GM13977 (cell line): ENCODE data around the gene CCDC169.

Experiments
- DNase-seq: peaks from one replicate; pipeline ENCODE4 v3.0.0; 2012; ENCODE audit warnings: low spot score
- in situ Hi-C: fragments of 300-500 bp; cut with MboI; formaldehyde crosslinking; loops from one replicate; pipeline ENCODE4 v1.12.0; 2022; ENCODE audit warnings: low sequenced_read_pairs, low pct_unique_long_range_greater_than_20kb, mixed read lengths, inconsistent platforms; ENCODE audit not compliant: unreplicated experiment
- TF ChIP-seq, protein P1 (sequence below): IDR thresholded peaks from 2 replicates; pipeline ENCODE4 v1.5.1; 2012; ENCODE audit warnings: mild to moderate bottlenecking, control low read depth; ENCODE audit not compliant: insufficient read depth; ENCODE audit errors: extremely low read depth, missing control alignments

The CCDC169 gene

DNA sequence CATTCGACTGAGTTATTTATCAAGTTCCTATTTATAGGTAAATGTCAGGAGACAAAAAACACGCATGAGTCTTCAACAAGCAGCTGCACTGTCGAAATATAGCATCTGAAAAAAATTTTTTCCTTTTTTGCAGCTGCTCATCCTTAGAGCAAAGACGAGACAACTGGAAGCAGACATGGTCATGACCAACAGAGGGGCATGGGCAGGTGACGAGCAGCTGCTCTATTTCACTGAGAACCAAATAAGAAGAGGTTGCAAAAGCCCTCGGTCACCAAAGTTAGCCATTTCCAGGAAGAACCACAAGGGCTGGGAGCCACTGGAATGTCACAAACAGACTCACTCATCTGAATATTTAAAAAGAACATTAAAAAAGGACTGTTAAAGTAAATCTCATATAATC is 105.4 kb downstream of the CCDC169 start:
- in situ Hi-C loops: no loop called here
- DNase-seq: no peak
- TF ChIP-seq, protein P1, sequence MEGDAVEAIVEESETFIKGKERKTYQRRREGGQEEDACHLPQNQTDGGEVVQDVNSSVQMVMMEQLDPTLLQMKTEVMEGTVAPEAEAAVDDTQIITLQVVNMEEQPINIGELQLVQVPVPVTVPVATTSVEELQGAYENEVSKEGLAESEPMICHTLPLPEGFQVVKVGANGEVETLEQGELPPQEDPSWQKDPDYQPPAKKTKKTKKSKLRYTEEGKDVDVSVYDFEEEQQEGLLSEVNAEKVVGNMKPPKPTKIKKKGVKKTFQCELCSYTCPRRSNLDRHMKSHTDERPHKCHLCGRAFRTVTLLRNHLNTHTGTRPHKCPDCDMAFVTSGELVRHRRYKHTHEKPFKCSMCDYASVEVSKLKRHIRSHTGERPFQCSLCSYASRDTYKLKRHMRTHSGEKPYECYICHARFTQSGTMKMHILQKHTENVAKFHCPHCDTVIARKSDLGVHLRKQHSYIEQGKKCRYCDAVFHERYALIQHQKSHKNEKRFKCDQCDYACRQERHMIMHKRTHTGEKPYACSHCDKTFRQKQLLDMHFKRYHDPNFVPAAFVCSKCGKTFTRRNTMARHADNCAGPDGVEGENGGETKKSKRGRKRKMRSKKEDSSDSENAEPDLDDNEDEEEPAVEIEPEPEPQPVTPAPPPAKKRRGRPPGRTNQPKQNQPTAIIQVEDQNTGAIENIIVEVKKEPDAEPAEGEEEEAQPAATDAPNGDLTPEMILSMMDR: no peak

DNA sequence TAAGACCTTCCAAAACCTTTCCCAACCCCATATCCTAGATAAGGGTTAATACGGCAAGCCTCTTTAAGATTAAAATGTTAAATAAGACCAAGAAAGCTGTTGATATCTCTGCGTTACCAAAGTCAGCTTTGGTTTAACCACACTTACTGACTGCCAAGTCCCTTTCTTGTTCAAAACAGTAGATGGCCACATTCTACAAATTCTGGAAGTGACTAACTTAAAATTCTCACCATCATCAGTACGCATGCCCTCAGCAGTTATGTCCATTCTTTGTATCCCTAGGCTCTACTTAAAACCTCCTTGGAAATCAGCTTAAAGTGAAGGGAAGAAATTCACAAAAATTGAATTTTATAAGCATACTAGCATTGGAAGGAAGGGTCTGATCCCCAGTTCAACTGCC is 106.8 kb downstream of the CCDC169 start:
- in situ Hi-C loops: no loop called here
- TF ChIP-seq, protein P1: no peak
- no peak for DNase-seq

DNA sequence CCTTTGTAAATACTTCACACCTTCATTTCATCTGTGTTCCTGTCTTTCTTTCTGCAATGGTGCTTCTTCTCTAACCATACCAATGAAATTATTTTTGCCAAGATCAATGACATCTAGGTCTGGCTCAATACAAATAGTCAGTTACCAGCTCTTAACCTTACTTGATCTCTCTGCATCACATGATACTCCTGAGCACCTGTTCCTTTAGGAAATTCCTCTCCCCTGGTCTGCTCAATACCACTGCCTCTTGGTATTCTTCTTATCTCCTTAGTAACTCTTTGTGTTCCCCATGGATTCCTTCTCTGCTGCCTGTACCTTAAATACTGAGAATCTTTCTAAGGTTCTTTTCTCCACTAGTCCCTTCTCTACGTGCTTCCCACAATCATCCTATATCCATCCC is 109.2 kb downstream of the CCDC169 start:
- DNase-seq: no peak
- in situ Hi-C loops: no loop called here
- TF ChIP-seq, protein P1: no peak

DNA sequence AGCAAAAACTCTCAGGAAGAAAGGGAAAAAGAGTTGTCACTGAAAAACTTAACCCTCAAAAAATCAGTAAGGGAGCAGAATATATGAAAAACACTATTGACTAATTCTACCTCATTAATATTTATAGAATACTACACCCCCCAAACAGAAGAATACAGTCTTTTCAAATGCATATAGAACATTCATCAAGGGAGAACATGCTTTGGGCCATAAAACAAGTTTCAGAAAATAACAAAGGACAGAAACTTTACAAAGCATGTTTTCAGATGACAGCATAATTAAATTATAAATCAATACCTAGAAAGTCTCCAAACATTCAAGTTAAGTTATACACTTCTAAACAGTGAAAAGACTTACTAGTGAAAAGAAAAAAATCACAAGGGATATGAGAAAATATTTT is 113.7 kb downstream of the CCDC169 start:
- TF ChIP-seq, protein P1: no peak
- no peak for DNase-seq
- in situ Hi-C loops: no loop called here
